Measurements from ENCODE around the gene MEPCE.
"Not testable (repeated sequence)": the region's sequence is repeated elsewhere in the genome, so short reads cannot be mapped to it uniquely, and the experiment has no call there.

Gene MEPCE

GRCh38 chr7:100429637-100430492 is at the start of gene MEPCE:
TSS of gene MEPCE (plus strand) at chr7:100429831. CDS start at chr7:100430019, 188 bp downstream.
- no peak for TF ChIP-seq CTCF (IDR thresholded peaks at IDR 0.05; ENCODE audit: insufficient read depth, low read length, poor library complexity, severe bottlenecking)
- DNase-seq (ENCODE audit: extremely low read depth, insufficient read length), result peak; percentile 96
- H3K27me3 ChIP-seq (replicated peaks; ENCODE audit: control insufficient read depth, insufficient read depth, low read length), result no peaks in the 10 kb centered on the region
- peak within 1 kb of the TSS; percentile 89 for H3K4me3 ChIP-seq (replicated peaks; ENCODE audit: low read depth, low read length)
- peaks cover 17% of the 10 kb centered on the region for H3K36me3 ChIP-seq (ENCODE audit: control insufficient read depth, insufficient read depth, low read length)

- no peak for TF ChIP-seq CTCF (IDR thresholded peaks at IDR 0.05; ENCODE audit: insufficient read depth, low read length, poor library complexity, severe bottlenecking)
- Histone ChIP-seq H3K4me3 (replicated peaks; ENCODE audit: low read depth, low read length) (no peak overlapping the region), H3K27me3 (replicated peaks; ENCODE audit: control insufficient read depth, insufficient read depth, low read length) (no peaks in the 10 kb centered on the region), H3K36me3 (ENCODE audit: control insufficient read depth, insufficient read depth, low read length) (no peaks in the 10 kb centered on the region)
- no peak for DNase-seq (ENCODE audit: extremely low read depth, insufficient read length)
Observed at GRCh38 chr7:100380196-100380595, 49.4 kb upstream of the MEPCE start.

- DNase-seq (ENCODE audit: extremely low read depth, insufficient read length); H3K27me3 ChIP-seq (replicated peaks; ENCODE audit: control insufficient read depth, insufficient read depth, low read length); H3K36me3 ChIP-seq (ENCODE audit: control insufficient read depth, insufficient read depth, low read length); H3K4me3 ChIP-seq (replicated peaks; ENCODE audit: low read depth, low read length): not testable (repeated sequence)
Observed at GRCh38 chr7:100381531-100382233, 47.9 kb upstream of the MEPCE start.

- H3K36me3 ChIP-seq (ENCODE audit: control insufficient read depth, insufficient read depth, low read length); DNase-seq (ENCODE audit: extremely low read depth, insufficient read length); H3K27me3 ChIP-seq (replicated peaks; ENCODE audit: control insufficient read depth, insufficient read depth, low read length); H3K4me3 ChIP-seq (replicated peaks; ENCODE audit: low read depth, low read length): not testable (repeated sequence)
Observed at GRCh38 chr7:100382234-100382853, 47.3 kb upstream of the MEPCE start.

GRCh38 chr7:100384628-100385294 is 44.9 kb upstream of the MEPCE start:
- TF ChIP-seq CTCF (IDR thresholded peaks at IDR 0.05; ENCODE audit: insufficient read depth, low read length, poor library complexity, severe bottlenecking), result no peak
- Histone ChIP-seq H3K4me3 (replicated peaks; ENCODE audit: low read depth, low read length) (no peak overlapping the region), H3K27me3 (replicated peaks; ENCODE audit: control insufficient read depth, insufficient read depth, low read length) (no peaks in the 10 kb centered on the region), H3K36me3 (ENCODE audit: control insufficient read depth, insufficient read depth, low read length) (no peaks in the 10 kb centered on the region)
- no peak for DNase-seq (ENCODE audit: extremely low read depth, insufficient read length)

- Histone ChIP-seq H3K36me3 (ENCODE audit: control insufficient read depth, insufficient read depth, low read length) (no peaks in the 10 kb centered on the region; the same call in 1 of the 2 replicates), H3K27me3 (replicated peaks; ENCODE audit: control insufficient read depth, insufficient read depth, low read length) (no peaks in the 10 kb centered on the region), H3K4me3 (replicated peaks; ENCODE audit: low read depth, low read length) (no peak overlapping the region)
- no peak for DNase-seq (ENCODE audit: extremely low read depth, insufficient read length)
- TF ChIP-seq CTCF (IDR thresholded peaks at IDR 0.05; ENCODE audit: insufficient read depth, low read length, poor library complexity, severe bottlenecking), result no peak
Observed at GRCh38 chr7:100386940-100387339, 42.7 kb upstream of the MEPCE start.

Data from GM06990 (cell line).